Osteocyte (in vitro differentiated cells): ENCODE results near the gene TREM2. TPM values are rescaled to one million over a fixed set of nuclear protein-coding genes. Genes with fewer than 3 reads are reported as not detected.

Experiments
- DNase-seq: peaks from one replicate; pipeline ENCODE4 v3.0.0; 2021; ENCODE audit warnings: mixed read lengths; ENCODE audit not compliant: unreplicated experiment; ENCODE audit errors: extremely low spot score
- H3K27ac Mint-ChIP-seq: one replicate; pipeline ENCODE4 v1.8.0; 2021; ENCODE audit warnings: mild to moderate bottlenecking, mixed read lengths; ENCODE audit not compliant: unreplicated experiment
- H3K27me3 Mint-ChIP-seq: one replicate; pipeline ENCODE4 v1.8.0; 2021; ENCODE audit warnings: mixed read lengths; ENCODE audit not compliant: unreplicated experiment
- H3K36me3 Mint-ChIP-seq: one replicate; pipeline ENCODE4 v1.8.0; 2021; ENCODE audit warnings: mixed read lengths; ENCODE audit not compliant: unreplicated experiment
- H3K4me1 Mint-ChIP-seq: one replicate; pipeline ENCODE4 v1.8.0; 2021; ENCODE audit warnings: mixed read lengths; ENCODE audit not compliant: unreplicated experiment
- H3K4me3 Mint-ChIP-seq: one replicate; pipeline ENCODE4 v1.8.0; 2021; ENCODE audit warnings: mild to moderate bottlenecking, moderate library complexity, mixed read lengths; ENCODE audit not compliant: unreplicated experiment
- H3K9me3 Mint-ChIP-seq: one replicate; pipeline ENCODE4 v1.8.0; 2021; ENCODE audit warnings: mixed read lengths; ENCODE audit not compliant: unreplicated experiment
- total RNA-seq: library from RNA; stranded (reverse); gene quantifications from 2 replicates; pipeline ENCODE4 v1.2.1, GENCODE V29; 2021
- TF ChIP-seq, protein P1 (sequence below): fragments of 200-600 bp; sonication (generic); IDR thresholded peaks from 2 replicates; pipeline ENCODE4 v1.5.0; 2021; ENCODE audit warnings: antibody characterized with exemption, mild to moderate bottlenecking, moderate library complexity

Gene TREM2
- total RNA-seq, 1 donor from 2014 or later: not detected

DNA sequence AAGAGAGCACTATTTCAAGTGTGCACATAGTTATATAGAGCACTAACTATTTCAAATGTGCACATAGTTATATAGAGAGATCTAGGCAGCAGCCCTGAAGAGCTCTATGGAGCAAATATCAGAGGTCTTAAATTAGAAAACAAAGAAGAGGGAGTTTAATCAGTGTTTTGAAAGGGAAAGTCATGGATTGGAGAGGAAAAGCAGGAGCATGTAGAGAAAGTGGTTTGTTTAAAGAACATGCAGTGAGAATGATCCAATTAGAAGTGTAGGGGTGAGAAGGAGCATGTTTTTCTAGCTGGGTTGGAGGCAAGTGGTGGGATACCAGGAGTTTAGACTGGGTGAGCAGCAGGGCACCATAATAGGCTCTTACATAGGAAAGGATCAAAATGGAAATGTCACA lies 26.0 kb downstream of the TREM2 start:
- Mint-ChIP-seq H3K4me3 (no peak overlapping the region), H3K9me3 (no peaks in the 10 kb centered on the region), H3K4me1 (no peaks in the 10 kb centered on the region), H3K27me3 (no peaks in the 10 kb centered on the region), H3K36me3 (peaks cover 14% of the 10 kb centered on the region), H3K27ac (no peak overlapping the region)
- DNase-seq: no peak
- TF ChIP-seq, protein P1, sequence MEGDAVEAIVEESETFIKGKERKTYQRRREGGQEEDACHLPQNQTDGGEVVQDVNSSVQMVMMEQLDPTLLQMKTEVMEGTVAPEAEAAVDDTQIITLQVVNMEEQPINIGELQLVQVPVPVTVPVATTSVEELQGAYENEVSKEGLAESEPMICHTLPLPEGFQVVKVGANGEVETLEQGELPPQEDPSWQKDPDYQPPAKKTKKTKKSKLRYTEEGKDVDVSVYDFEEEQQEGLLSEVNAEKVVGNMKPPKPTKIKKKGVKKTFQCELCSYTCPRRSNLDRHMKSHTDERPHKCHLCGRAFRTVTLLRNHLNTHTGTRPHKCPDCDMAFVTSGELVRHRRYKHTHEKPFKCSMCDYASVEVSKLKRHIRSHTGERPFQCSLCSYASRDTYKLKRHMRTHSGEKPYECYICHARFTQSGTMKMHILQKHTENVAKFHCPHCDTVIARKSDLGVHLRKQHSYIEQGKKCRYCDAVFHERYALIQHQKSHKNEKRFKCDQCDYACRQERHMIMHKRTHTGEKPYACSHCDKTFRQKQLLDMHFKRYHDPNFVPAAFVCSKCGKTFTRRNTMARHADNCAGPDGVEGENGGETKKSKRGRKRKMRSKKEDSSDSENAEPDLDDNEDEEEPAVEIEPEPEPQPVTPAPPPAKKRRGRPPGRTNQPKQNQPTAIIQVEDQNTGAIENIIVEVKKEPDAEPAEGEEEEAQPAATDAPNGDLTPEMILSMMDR: no peak

DNA sequence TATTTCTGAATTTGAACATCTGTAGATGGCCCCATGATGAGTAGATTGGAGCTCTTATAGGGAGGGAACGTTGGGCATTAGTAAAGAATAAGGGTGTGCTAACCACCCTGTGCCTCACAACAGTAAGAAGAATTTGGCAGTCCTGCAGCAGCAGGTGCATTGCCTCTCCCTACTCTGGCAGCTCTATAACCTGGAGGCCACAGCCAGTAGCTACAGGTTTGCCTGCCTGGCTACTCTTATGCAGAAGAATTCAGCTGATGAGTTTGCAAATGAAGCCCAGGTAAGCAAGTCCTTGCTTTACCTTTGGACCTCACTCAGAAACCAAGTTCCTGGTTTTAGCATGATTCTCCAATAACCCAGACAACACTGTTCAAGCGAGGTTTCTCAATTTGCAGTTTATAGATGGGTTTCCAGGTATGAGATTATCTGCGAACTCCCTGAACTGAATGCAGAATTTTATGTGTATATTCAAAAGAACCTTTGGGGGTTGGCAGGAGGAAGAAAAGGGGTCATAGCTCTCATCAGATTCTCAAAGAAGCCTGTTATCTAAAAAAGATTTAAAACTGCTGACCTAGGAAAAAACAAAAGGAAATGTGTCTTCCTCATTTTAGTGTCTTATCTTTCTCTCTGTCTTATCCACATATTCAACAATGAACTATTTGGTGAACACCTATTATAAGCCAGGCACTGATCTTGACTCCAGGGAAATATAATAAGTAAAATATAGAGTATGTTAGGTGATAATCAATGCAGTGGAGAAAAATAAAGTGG lies 27.7 kb downstream of the TREM2 start:
- Mint-ChIP-seq H3K27me3 (no peaks in the 10 kb centered on the region), H3K4me1 (no peaks in the 10 kb centered on the region), H3K36me3 (peaks cover 7% of the 10 kb centered on the region), H3K27ac (no peak overlapping the region), H3K9me3 (no peaks in the 10 kb centered on the region), H3K4me3 (no peak overlapping the region)
- TF ChIP-seq, protein P1: no peak
- no peak for DNase-seq

DNA sequence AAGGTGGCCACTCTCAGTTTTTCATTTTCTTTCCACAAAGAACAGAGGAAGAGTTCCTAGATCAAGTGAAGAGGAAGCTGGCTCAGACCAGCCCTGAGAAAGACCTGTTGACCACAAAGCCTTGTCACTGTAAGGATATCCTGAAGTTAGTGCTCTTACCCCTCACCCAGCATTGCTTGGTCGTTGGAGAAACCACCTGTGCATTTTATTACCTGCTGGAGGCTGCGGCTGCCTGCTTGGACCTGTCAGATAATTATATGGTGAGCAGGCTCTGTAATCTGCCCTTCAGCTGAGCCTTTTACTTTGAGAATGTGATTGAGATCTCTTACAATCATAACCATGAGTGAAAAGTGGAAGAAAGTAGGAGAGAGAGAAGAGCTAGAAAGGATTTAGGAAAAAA lies 30.7 kb downstream of the TREM2 start:
- Mint-ChIP-seq H3K27me3 (no peaks in the 10 kb centered on the region), H3K27ac (no peak overlapping the region), H3K4me3 (no peak overlapping the region), H3K4me1 (no peaks in the 10 kb centered on the region), H3K9me3 (no peaks in the 10 kb centered on the region), H3K36me3 (peaks cover 6% of the 10 kb centered on the region)
- DNase-seq: no peak
- TF ChIP-seq, protein P1: no peak

DNA sequence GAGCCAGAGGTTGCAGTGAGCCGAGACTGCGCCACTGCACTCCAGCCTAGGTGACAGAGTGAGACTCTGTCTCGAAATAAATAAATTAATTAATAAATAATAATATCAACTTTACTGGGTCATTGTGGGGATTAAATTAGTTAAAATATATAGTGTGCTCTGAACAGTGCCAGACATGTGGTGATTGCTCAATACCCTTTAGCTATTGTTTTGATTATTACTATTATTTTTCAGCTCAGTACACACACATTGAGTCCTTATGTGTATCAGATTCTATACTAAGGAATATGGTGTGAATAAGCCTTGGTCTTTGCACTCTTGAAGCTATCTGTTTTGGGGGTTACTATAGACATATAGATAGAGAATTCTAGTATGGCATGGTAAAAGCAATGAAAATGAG lies 37.6 kb downstream of the TREM2 start:
- TF ChIP-seq, protein P1: no peak
- no peak overlapping the region for H3K4me3 Mint-ChIP-seq
- no peaks in the 10 kb centered on the region for H3K4me1 Mint-ChIP-seq
- H3K27me3 Mint-ChIP-seq: no peaks in the 10 kb centered on the region
- no peaks in the 10 kb centered on the region for H3K9me3 Mint-ChIP-seq
- peaks cover 28% of the 10 kb centered on the region for H3K36me3 Mint-ChIP-seq
- no peak for DNase-seq
- H3K27ac Mint-ChIP-seq: no peak overlapping the region

DNA sequence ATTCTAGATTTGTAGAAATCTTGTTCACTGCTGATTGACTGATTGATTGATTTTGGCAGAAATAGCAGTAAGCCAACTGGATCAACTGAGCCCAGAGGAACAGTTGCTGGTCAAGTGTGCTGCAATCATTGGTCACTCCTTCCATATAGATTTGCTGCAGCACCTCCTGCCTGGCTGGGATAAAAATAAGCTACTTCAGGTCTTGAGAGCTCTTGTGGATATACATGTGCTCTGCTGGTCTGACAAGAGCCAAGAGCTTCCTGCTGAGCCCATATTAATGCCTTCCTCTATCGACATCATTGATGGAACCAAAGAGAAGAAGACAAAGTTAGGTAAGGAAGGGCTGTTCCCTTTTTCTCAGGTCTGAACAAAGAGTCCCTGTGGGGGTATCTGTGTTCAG lies 40.0 kb downstream of the TREM2 start:
- Mint-ChIP-seq H3K27me3 (no peaks in the 10 kb centered on the region), H3K9me3 (no peaks in the 10 kb centered on the region), H3K4me3 (no peak overlapping the region), H3K36me3 (peaks cover 26% of the 10 kb centered on the region), H3K27ac (no peak overlapping the region), H3K4me1 (peaks cover under 1% of the 10 kb centered on the region)
- no peak for DNase-seq
- TF ChIP-seq, protein P1: no peak
